GM10266 (cell line): Measurements from ENCODE around the gene TMC8.
A peak's percentile ranks its signal among the peaks of the same experiment; 100 is the strongest.

Source experiments
- DNase-seq: peaks from one replicate; pipeline ENCODE4 v3.0.0; 2012; ENCODE audit errors: extremely low spot score
- CTCF ChIP-seq: IDR thresholded peaks from 2 replicates; pipeline ENCODE4 v1.5.1; 2012; ENCODE audit warnings: mild to moderate bottlenecking, low read depth; ENCODE audit not compliant: control insufficient read depth, insufficient read depth; ENCODE audit errors: missing control alignments

TMC8 gene

GRCh38 chr17:78121801-78122215 is 8.8 kb upstream of the TMC8 start:
- no peak for DNase-seq
- no peak for TF ChIP-seq CTCF

- no peak for TF ChIP-seq CTCF
- DNase-seq = no peak
Measured at GRCh38 chr17:78122216-78122930, 8.2 kb upstream of the TMC8 start.

- TF ChIP-seq CTCF = no peak
- DNase-seq = no peak
Measured at GRCh38 chr17:78122931-78123249, 7.7 kb upstream of the TMC8 start.

GRCh38 chr17:78123258-78123929 is 7.2 kb upstream of the TMC8 start:
- no peak for TF ChIP-seq CTCF
- DNase-seq = no peak

GRCh38 chr17:78124081-78124835 is 6.3 kb upstream of the TMC8 start:
- TF ChIP-seq CTCF = no peak
- peak; percentile 75 for DNase-seq

GRCh38 chr17:78124836-78125137 is 5.8 kb upstream of the TMC8 start:
- no peak for TF ChIP-seq CTCF
- no peak for DNase-seq
